Stimulated activated CD4-positive, alpha-beta T cell treated with anti-CD3 and anti-CD28 coated beads, Interleukin-1b, Interleukin-23, amount 100 ng/mL, for 24 hours (primary cell): ENCODE measurements around the gene MT1B.
A peak's percentile ranks its signal among the peaks of the same experiment; 100 is the strongest.
"Not testable (repeated sequence)": the region's sequence is repeated elsewhere in the genome, so short reads cannot be mapped to it uniquely, and the experiment has no call there.

Experiments
- DNase-seq, 4 experiments: peaks; one replicate each; pipeline ENCODE4 v3.0.0-alpha.2; 2020; ENCODE audit warnings: low read depth in 4 of 4, low spot score in 1 of 4

The MT1B gene

GRCh38 chr16:56618138-56618537 lies 33.5 kb upstream of the MT1B start:
- no peak for DNase-seq

- DNase-seq, result no peak
Measured at GRCh38 chr16:56620339-56620897, 31.3 kb upstream of the MT1B start.

GRCh38 chr16:56621665-56622445 lies 29.8 kb upstream of the MT1B start:
- not testable (repeated sequence) for DNase-seq

- not testable (repeated sequence) for DNase-seq
Measured at GRCh38 chr16:56623184-56623583, 28.5 kb upstream of the MT1B start.

GRCh38 chr16:56623637-56624036 lies 28.0 kb upstream of the MT1B start:
- DNase-seq, result no peak

GRCh38 chr16:56625140-56625942 lies 26.3 kb upstream of the MT1B start, which contains the start of gene MT1E:
MT1E (plus strand) TSS chr16:56625781; CDS start chr16:56625852, 71 bp downstream.
- peak; percentile 32 to 59 (median 50) for DNase-seq

GRCh38 chr16:56625943-56626654 lies 25.6 kb upstream of the MT1B start:
- no peak for DNase-seq

GRCh38 chr16:56626685-56627084 lies 25.0 kb upstream of the MT1B start:
- no peak for DNase-seq

- DNase-seq, result no peak
Measured at GRCh38 chr16:56628486-56629350, 23.0 kb upstream of the MT1B start.

GRCh38 chr16:56629531-56629930 lies 22.2 kb upstream of the MT1B start:
- DNase-seq, result no peak

GRCh38 chr16:56630134-56630533 lies 21.6 kb upstream of the MT1B start:
- DNase-seq, result no peak

- no peak for DNase-seq
Measured at GRCh38 chr16:56631197-56631596, 20.5 kb upstream of the MT1B start.

- DNase-seq, result no peak
Measured at GRCh38 chr16:56631832-56632155, 19.9 kb upstream of the MT1B start.

GRCh38 chr16:56632156-56632847 lies 19.4 kb upstream of the MT1B start, which contains the start of gene MT1M:
MT1M (plus strand) TSS chr16:56632659; CDS start chr16:56632732, 73 bp downstream.
- no peak for DNase-seq

- no peak for DNase-seq
Measured at GRCh38 chr16:56632848-56633365, 18.8 kb upstream of the MT1B start.

- no peak for DNase-seq
Measured at GRCh38 chr16:56633535-56633934, 18.2 kb upstream of the MT1B start.

GRCh38 chr16:56634715-56635440 lies 16.8 kb upstream of the MT1B start:
- DNase-seq, result no peak

- no peak for DNase-seq
Measured at GRCh38 chr16:56635441-56635967, 16.2 kb upstream of the MT1B start.
